K562 (cell line): ENCODE data around the gene PSMB2. TPM values are rescaled to one million over a fixed set of nuclear protein-coding genes. Genes with fewer than 3 reads are reported as not detected.
A peak's percentile ranks its signal among the peaks of the same experiment; 100 is the strongest.

Source experiments
- CHD1 ChIP-seq: fragments of 200-600 bp; sonication (generic); IDR thresholded peaks from one replicate; pipeline ENCODE4 v1.6.1; 2012; ENCODE audit warnings: mild to moderate bottlenecking, moderate library complexity, low read length, inconsistent platforms
- CHD4 ChIP-seq: fragments of 200-600 bp; sonication (generic); IDR thresholded peaks from 3 replicates; pipeline ENCODE4 v1.6.1; 2012; ENCODE audit warnings: low read depth, mild to moderate bottlenecking, mixed read lengths, low read length, inconsistent platforms; ENCODE audit not compliant: insufficient read depth, insufficient replicate concordance, poor library complexity, severe bottlenecking
- DDX20 ChIP-seq: fragments of 450-650 bp; IDR thresholded peaks from 2 replicates; pipeline ENCODE4 v1.6.1; 2016; ENCODE audit warnings: missing genetic modification characterization, low read depth, mild to moderate bottlenecking, missing compliant biosample characterization, moderate library complexity
- ELK3 ChIP-seq: fragments of 450-650 bp; formaldehyde crosslinking; IDR thresholded peaks from 2 replicates; pipeline ENCODE4 v1.4.0; 2020; ENCODE audit warnings: mild to moderate bottlenecking
- HNRNPH1 ChIP-seq: fragments of 200-400 bp; formaldehyde crosslinking; optimal IDR thresholded peaks from 2 replicates; pipeline ENCODE3; 2017; ENCODE audit warnings: low read depth, mild to moderate bottlenecking, low read length, moderate library complexity
- ILK ChIP-seq: fragments of 450-650 bp; IDR thresholded peaks from 2 replicates; pipeline ENCODE4 v1.6.1; 2016; ENCODE audit warnings: missing genetic modification characterization, low read depth, mild to moderate bottlenecking, missing compliant biosample characterization, moderate library complexity, borderline replicate concordance
- KLF1 ChIP-seq: fragments of 450-650 bp; IDR thresholded peaks from 2 replicates; pipeline ENCODE4 v1.6.1; 2016; ENCODE audit warnings: missing genetic modification characterization, missing compliant biosample characterization
- KLF10 ChIP-seq: fragments of 250-450 bp; sonication (Bioruptor Pico); IDR thresholded peaks from 2 replicates; pipeline ENCODE4 v1.6.1; 2021; ENCODE audit warnings: matching md5 sums
- MXI1 ChIP-seq: IDR thresholded peaks from 2 replicates; pipeline ENCODE4 v1.6.1; 2011; ENCODE audit warnings: low read depth, mild to moderate bottlenecking, improper control_type of control experiment, low read length
- NR2F6 ChIP-seq: fragments of 450-650 bp; formaldehyde crosslinking; IDR thresholded peaks from 2 replicates; pipeline ENCODE4 v1.4.0; 2020; ENCODE audit warnings: mild to moderate bottlenecking
- RCOR1 ChIP-seq, 2 experiments: IDR thresholded peaks; 2 replicates each; pipeline ENCODE4 v1.6.1; 2012; ENCODE audit warnings: low read depth in 2 of 2, low read length in 2 of 2, borderline replicate concordance in 1 of 2, improper control_type of control experiment in 1 of 2
- SMARCE1 ChIP-seq: fragments of 450-650 bp; IDR thresholded peaks from 2 replicates; pipeline ENCODE4 v1.7.1; 2016; ENCODE audit warnings: mild to moderate bottlenecking
- SMC3 ChIP-seq: conservative IDR thresholded peaks from 2 replicates; pipeline ENCODE4 v1.6.1; 2011; ENCODE audit warnings: low read depth, low read length, improper control_type of control experiment; ENCODE audit not compliant: insufficient read depth
- SPI1 ChIP-seq: IDR thresholded peaks from 2 replicates; pipeline ENCODE4 v1.6.1; 2011; ENCODE audit warnings: low read depth, low read length, control low read depth, borderline replicate concordance
- SRSF1 ChIP-seq: fragments of 200-400 bp; formaldehyde crosslinking; IDR thresholded peaks from 2 replicates; pipeline ENCODE4 v1.6.1; 2017; ENCODE audit warnings: mild to moderate bottlenecking, low read depth, low read length, moderate library complexity
- TAF7 ChIP-seq: fragments of 450-650 bp; IDR thresholded peaks from 2 replicates; pipeline ENCODE4 v1.6.1; 2016; ENCODE audit warnings: missing genetic modification characterization, missing compliant biosample characterization
- TBP ChIP-seq: optimal IDR thresholded peaks from 2 replicates; pipeline ENCODE3; 2011; ENCODE audit warnings: low read depth, low read length, improper control_type of control experiment
- TCFL5 ChIP-seq: fragments of 250-450 bp; sonication (Bioruptor Pico); conservative IDR thresholded peaks from 2 replicates; pipeline ENCODE4 v1.6.1; 2021; ENCODE audit warnings: mild to moderate bottlenecking, moderate library complexity, matching md5 sums
- TEAD1 ChIP-seq, 2 experiments: fragments of 450-650 bp in 1 of 2; sonication (generic) in 1 of 2; formaldehyde crosslinking; IDR thresholded peaks; 2 replicates each; pipeline versions ENCODE4 v1.4.0 to v1.8.0; 2020 to 2022; ENCODE audit warnings: mild to moderate bottlenecking in 2 of 2, missing genetic modification reagents in 1 of 2
- YY1 ChIP-seq, 3 experiments: IDR thresholded peaks; 2 replicates each; pipeline ENCODE4 v1.6.1; 2011; ENCODE audit warnings: low read length in 2 of 3, mild to moderate bottlenecking in 2 of 3, moderate library complexity in 2 of 3, borderline replicate concordance in 1 of 3, control low read depth in 1 of 3, low read depth in 1 of 3; ENCODE audit not compliant: insufficient read depth in 3 of 3, insufficient replicate concordance in 2 of 3, control insufficient read depth in 1 of 3, insufficient read length in 1 of 3; ENCODE audit errors: extremely low read depth in 1 of 3
- ZBTB33 ChIP-seq: sonication (generic); formaldehyde crosslinking; IDR thresholded peaks from 2 replicates; pipeline ENCODE4 v1.8.1; 2023; ENCODE audit warnings: mild to moderate bottlenecking, missing genetic modification reagents
- ZBTB7A ChIP-seq: IDR thresholded peaks from 2 replicates; pipeline ENCODE4 v1.6.1; 2011; ENCODE audit warnings: low read depth, mild to moderate bottlenecking, low read length, moderate library complexity, borderline replicate concordance; ENCODE audit not compliant: control insufficient read depth
- ZFP36 ChIP-seq: fragments of 150-350 bp; IDR thresholded peaks from 2 replicates; pipeline ENCODE4 v1.6.1; 2018; ENCODE audit warnings: low read length, low read depth; ENCODE audit not compliant: partially characterized antibody
- ZFPM2 ChIP-seq: fragments of 250-450 bp; sonication (Bioruptor Pico); IDR thresholded peaks from 2 replicates; pipeline ENCODE4 v1.5.1; 2022; ENCODE audit warnings: mild to moderate bottlenecking
- ZNF445 ChIP-seq: fragments of 250-450 bp; sonication (Bioruptor Pico); IDR thresholded peaks from 2 replicates; pipeline ENCODE4 v1.4.0; 2020; ENCODE audit warnings: low read depth, mild to moderate bottlenecking, moderate library complexity
- ZNF695 ChIP-seq: fragments of 450-650 bp; formaldehyde crosslinking; IDR thresholded peaks from 2 replicates; pipeline ENCODE4 v1.4.0; 2020; ENCODE audit warnings: mild to moderate bottlenecking, moderate library complexity
- ZNF785 ChIP-seq: fragments of 250-450 bp; sonication (Bioruptor Pico); IDR thresholded peaks from 2 replicates; pipeline ENCODE4 v1.4.0; 2020; ENCODE audit warnings: mild to moderate bottlenecking
- polyA plus RNA-seq, 8 experiments: library from polyadenylated mRNA; depleted of rRNA in 4 of 8; stranded (reverse) in 5 of 8; unstranded in 3 of 8; fragments of >200 nt; fragmentation: Nextera tagmentation in 2 of 8; fragmentation: Illumina TruSeq in 1 of 8; extraction: Ambion mirVana in 2 of 8; extraction: Trizol in 1 of 8; gene quantifications; 2 replicates each; pipeline versions ENCODE4 v1.2.1 to v1.2.3, GENCODE V29; 2011 to 2014; ENCODE audit warnings: inconsistent platforms in 1 of 8, missing spikeins in 1 of 8
- total RNA-seq, 7 experiments: library from RNA; depleted of rRNA in 6 of 7; stranded (reverse); fragments of >200 nt in 6 of 7; fragmentation: Illumina TruSeq in 2 of 7; extraction: Trizol in 2 of 7; gene quantifications; 2 replicates each; pipeline versions ENCODE4 v1.2.1 to v1.2.3, GENCODE V29; 2011 to 2021; ENCODE audit warnings: low replicate concordance in 1 of 7

PSMB2 gene
- total and polyA plus RNA-seq, 9 of the 15 experiments (the other 6 are each of a cell fraction or from before 2014, with no cell fraction given), result 71.7 to 543 (median 165) TPM

GRCh38 chr1:35556484-35557117 is 84.7 kb downstream of the PSMB2 start (continued):
- TF ChIP-seq ZBTB33 (CRISPR knock-in tag) (no peak), SRSF1 (no peak), HNRNPH1 (no peak), MXI1 (no peak), CHD4 (no peak), DDX20 (tag) (no peak), TBP (no peak), ELK3 (CRISPR knock-in tag) (no peak), ZBTB7A (no peak), TCFL5 (no peak), TEAD1 (CRISPR knock-in tag; IDR thresholded peaks at IDR 0.05) (no peak), SMARCE1 (no peak), ZNF445 (no peak), ILK (tag) (no peak), TAF7 (tag) (no peak), KLF1 (tag) (no peak), SMC3 (no peak; the same call in 1 of the 2 replicates), NR2F6 (CRISPR knock-in tag) (no peak), KLF10 (CRISPR knock-in tag) (no peak), RCOR1 (IDR thresholded peaks at IDR 0.05; ENCODE audit: borderline replicate concordance in 1 of 2, low read depth in 2 of 2, low read length in 2 of 2) (peak in 1 of 2 experiments; percentile 8; a peak in 1 of 4 replicates), ZNF785 (CRISPR knock-in tag) (no peak), ZNF695 (CRISPR knock-in tag) (no peak), YY1 (IDR thresholded peaks at IDR 0.05; ENCODE audit: borderline replicate concordance in 1 of 3, control insufficient read depth in 1 of 3, extremely low read depth in 1 of 3, insufficient read depth in 3 of 3, insufficient read length in 1 of 3, insufficient replicate concordance in 2 of 3, low read depth in 1 of 3, low read length in 2 of 3) (no peak), ZFPM2 (CRISPR knock-in tag) (no peak), ZFP36 (no peak), CHD1 (peak; percentile 65), SPI1 (0 out of 2 replicates have a peak, but pooled peaks have one; percentile 41)
